Measurements from ENCODE around the gene SBF2. TPM values are rescaled to one million over a fixed set of nuclear protein-coding genes. Genes with fewer than 3 reads are reported as not detected.

Gene SBF2
- total RNA-seq, 2 experiments from 2014 or later = 6.6 to 6.9 TPM

DNA sequence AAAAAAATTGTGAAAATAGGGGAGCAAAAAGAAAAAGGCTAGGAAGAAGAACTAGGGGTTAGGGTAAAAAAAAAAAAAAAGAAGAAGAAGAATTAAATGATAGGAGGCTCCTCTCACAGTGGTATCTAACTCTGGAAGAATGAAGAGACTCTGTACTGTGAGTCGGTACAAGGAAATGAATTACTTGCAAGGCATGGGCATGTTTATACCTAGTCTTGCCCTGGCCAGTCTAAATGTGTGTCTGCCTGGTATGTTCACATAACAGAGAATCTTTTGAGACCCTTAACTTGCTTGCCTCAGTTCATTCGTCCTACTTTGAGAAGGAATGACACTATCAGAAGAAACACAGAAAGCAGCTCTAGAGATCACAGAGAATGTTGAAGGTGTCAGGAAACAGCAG lies 470.6 kb downstream of the SBF2 start:
- POLR2A ChIA-PET = no interaction called here
- CTCF ChIA-PET = interaction anchor here (0.6 kb wide), 1 partner anchor 581 kb away, joined by 4 read pairs; no protein-coding TSS in a partner anchor

DNA sequence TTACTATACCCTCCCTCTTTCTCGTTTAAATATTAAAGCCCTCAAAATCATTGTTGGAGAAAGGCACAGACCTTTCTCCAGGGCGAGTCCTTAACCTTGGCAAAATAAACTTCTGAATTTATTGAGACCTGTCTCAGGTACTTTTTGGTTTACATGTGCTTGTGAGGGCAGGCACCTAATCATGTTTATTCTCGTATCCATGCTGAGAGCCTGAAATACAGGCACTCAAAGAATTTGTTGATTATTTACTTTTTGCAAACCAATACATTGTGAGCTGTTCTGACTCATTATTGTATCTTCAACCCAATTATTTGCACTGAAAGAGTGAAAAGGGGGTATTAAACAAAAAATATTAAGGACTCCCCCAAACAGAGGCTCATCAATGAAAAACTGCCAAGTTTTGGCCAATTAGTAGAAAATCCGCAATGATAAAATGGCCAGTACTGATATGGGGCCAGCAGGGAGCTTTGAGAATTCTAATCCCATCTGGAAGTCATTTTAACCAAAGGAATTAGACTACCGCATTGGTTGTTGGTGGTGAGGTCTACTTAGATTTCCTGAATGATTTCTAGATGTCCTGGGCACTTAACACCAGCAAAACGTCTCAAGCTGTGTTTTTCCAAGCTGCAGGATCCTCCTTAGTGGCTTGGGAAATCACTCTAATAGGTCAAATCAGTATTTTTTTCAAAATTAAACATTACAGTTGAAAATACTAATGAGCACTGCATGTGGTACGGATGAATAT lies 472.8 kb downstream of the SBF2 start:
- CTCF ChIA-PET = no interaction called here
- POLR2A ChIA-PET = no interaction called here

DNA sequence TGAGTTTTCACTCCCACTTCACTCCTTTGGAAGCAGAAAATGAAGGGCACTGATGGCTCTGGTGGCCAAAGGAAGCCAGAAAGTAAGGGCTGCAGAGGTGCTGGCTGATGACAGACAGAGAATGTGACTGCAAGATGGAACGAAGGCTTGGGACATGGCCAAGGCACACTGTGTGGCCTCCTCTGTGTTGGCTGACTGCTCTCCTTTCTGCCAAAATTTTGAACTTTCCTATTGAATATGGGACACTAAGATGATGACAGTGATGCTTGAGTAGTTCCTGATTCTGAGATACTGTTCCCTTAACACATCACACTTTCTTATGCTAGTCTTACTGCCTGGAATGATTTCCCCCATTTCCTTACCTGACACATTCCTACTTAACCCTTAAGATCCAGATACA lies 473.8 kb downstream of the SBF2 start:
- ChIA-PET CTCF (no interaction called here), POLR2A (no interaction called here)

DNA sequence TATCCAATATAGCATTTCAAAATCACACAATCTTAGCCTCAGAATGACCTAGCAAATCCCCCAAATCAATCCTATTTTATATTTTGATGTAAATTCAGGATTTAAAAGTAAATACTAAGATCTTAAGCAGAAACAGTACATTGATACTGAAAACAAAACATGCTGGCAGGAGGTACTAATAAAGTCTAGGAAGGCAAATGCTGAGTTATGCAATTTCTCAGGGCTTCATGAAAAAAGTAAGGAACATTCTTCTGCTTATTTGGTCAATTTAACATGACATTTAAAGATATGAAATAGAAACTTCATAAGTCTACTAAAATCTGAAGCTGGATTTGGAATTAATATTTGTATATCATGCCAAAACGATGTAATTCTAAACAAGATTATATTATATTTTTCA lies 476.8 kb downstream of the SBF2 start:
- CTCF ChIA-PET = no interaction called here
- POLR2A ChIA-PET = no interaction called here

DNA sequence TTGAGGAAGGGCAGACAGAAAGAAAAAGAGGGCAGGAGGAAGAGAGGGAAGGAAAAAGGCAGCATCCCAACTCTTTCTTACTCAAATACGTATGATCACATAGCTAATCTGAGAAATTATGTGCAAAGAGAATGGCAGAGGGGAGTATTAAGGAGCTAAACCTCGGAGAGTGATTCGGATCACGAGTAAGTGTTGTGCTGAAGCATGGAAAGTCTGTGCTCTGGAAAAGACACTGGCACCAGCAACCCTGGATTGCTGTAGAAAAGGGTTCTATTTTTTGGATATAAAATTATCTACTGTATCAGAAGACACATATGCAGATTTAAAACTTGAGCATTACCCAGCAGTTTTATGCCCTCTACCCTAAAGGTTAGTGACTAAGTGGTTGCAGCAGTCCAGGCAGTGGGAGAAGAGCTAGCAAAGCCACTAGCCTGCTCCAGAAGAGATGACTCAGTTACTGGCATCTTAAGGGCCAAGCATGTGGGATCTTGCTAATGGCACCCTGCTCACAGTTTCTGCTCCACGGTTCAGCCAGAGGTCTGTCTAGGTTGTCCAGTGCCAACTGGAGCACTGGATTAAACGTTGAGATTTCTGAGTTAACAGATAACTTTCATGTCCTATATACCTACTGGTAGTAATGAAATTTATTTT lies 478.4 kb downstream of the SBF2 start:
- POLR2A ChIA-PET = interaction anchor here (0.6 kb wide), 1 partner anchor 1221 kb away, joined by 11 read pairs; no protein-coding TSS in a partner anchor
- CTCF ChIA-PET = interaction anchor here (0.7 kb wide), 1 partner anchor 15 kb away, joined by 3 read pairs; no protein-coding TSS in a partner anchor

DNA sequence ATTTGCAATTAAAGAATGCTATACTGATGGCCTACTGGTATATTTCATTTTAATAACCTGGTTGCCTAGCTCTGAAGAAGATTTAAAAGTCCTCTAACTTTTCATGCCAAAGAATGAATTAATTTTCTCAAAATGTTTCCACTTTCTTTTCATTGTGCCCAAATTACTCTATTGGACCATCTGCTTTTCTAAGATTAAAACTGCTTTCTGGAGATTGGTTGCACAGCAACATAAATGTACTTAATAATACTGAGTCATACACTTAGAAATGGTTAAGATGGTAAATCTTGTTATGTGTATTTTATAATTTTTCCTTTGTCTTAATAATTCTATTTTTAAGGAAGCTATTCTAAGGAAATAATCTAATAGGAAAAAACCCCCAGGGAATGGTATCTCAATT lies 479.9 kb downstream of the SBF2 start:
- CTCF ChIA-PET = no interaction called here
- POLR2A ChIA-PET = no interaction called here

DNA sequence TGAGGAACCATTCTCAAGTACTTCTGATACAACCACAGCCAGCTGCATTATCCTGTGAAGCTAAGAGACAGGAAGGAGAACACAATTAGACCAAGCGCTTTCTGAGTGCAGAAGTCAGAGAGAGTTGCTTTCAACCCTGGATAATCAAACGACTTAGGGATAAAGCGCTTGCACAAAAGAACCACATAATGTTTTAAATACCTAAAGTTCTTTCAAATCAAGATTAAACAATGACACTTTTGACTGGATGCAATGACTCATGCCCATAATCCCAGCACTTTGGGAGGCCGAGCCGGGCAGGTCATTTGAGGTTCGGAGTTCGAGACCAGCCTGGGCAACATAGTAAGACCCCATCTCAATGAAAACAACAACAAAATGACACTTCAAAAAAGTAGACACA lies 485.1 kb downstream of the SBF2 start:
- ChIA-PET CTCF (no interaction called here), POLR2A (no interaction called here)

DNA sequence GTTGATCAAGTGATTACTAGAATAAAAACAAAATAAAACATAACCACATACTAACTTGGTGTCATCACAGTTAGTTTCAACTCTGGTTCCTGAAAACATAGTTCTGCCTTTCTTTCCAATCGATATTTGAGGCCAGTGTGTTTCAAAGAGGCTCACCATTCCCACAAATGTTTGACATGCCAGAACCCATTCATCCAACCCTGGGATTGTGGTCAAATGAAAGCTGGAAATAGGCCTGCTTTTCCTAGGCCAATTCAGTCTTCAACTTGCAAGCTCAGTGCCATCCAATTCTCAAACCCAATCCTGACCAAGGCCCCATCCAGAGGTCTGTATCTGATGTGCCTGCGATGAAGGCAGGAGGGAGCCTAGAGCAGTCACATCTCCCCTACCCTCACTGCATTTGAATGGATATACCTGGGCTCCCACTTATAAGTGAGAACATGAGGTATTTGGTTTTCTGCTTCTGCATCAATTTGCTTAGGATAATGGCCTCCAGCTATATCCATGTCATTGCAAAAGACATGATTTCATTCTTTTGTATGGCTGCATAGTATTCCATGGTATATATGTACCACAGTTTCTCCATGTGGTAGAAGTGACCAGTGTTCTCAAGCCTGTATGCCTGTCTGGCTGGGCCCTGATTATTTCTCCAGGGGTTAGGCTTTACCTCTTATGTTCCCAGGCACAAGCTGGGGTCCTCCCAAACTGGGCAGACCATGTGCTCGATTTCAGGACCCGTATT lies 486.9 kb downstream of the SBF2 start:
- CTCF ChIA-PET = interaction anchor here (1.7 kb wide), 1 partner anchor 176 kb away, joined by 3 read pairs; no protein-coding TSS in a partner anchor

DNA sequence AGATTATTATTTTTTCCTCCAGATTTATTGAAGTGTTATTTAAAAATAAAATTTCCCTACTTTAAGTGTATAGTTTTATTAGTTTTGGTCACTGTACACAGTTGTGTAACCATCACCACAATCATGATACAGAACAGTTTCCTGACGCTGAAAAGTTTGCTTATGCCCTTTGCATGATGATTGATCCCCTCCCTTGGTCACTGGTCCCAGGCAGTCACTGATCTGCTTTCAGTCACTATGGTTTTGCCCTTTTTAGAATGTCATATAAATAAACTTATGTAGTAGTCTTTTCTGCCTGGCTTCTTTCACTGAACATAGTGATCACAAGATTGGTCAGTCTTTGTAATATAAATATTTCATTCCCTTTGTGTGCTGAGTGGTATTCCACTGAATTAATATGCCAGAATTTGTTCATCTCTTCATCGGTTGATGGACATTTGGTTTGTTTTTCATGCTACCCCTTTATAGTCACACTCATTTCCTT lies 489.6 kb downstream of the SBF2 start:
- CTCF ChIA-PET = no interaction called here
- POLR2A ChIA-PET = no interaction called here

More for the DNA sequence above, 486.9 kb downstream of the SBF2 start:
- POLR2A ChIA-PET = no interaction called here

DNA sequence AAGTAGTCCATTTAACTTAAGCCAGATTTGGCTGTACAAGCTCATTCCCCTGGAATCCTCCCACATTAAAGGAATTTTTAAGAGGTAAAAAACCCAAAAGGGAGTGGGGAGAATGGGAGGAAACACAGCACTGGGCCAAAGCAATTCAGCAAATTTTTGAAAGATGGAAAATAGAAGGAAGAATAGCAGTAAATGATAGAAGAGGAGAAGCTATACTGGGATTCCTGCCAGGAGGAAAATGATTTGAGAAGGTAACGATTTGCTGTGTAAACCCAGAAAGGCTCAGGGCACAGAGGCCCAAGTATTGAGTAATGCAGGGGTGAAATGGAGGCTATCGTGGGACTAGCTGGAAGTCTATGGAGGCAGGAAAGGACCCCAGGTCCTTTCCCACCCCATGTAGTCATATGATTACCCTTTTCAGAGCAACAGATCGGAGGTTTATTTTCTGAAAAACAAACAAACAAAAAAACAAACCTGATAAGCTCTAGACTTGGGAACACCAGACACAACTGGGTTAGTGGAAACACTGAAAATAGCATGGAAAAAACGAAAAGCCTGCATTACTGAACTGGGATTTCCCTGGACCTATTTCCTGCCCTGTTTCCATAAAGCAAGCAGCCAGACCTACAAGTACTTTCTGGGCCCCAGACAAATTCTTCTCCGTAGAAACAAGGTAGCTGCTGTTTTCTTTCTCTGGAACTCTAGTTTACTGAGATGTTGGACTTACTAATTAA lies 490.2 kb downstream of the SBF2 start:
- CTCF ChIA-PET = interaction anchor here (0.5 kb wide), 1 partner anchor 269 kb away, joined by 3 read pairs; no protein-coding TSS in a partner anchor
- POLR2A ChIA-PET = interaction anchor here (0.6 kb wide), 1 partner anchor 419 kb away, joined by 3 read pairs; no protein-coding TSS in a partner anchor

DNA sequence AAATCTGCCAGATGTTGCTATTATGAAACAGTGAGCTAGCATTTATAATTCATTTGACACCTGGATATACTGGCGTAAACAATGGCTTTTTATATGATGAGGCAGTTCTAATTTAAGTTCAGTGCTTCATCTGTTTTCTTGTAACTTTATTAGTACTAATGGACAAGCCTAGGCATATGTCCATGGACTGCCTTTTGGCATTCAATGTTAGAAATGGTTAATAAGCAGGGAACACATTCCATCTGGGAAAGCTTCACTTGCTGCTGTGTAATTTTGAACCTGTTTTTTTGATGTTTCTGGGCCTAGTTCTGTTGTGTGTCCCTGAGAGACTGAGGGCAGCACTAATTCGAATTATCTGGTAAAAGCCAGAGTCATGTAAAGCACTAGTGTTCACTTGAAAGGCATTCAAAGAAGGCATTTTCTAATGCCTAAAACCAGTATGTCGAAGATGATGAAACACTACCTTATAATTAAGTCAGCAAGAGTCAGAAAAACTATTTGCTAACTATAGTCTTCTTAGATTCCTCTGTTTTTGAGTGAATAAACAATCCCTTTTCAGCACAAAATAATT lies 491.6 kb downstream of the SBF2 start:
- POLR2A ChIA-PET = no interaction called here

DNA sequence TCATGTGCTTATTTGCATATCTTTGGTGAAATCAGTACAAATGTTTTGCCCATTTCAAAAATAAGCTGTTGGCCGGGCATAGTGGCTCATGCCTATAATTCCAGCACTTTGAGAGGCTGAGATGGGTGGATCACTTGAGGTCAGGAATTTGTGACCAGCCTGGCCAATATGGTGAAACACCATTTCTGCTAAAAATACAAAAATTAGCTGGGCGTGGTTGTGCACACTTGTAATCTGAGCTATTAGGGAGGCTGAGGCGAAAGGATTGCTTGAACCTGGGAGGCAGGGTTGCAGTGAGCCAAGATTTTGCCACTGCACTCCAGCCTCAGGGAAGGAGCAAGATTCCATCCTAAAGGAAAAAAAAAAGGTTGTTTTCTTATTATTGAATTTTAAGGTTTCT lies 494.1 kb downstream of the SBF2 start:
- ChIA-PET CTCF (no interaction called here), POLR2A (no interaction called here)

More for the DNA sequence above, 491.6 kb downstream of the SBF2 start:
- CTCF ChIA-PET = no interaction called here

DNA sequence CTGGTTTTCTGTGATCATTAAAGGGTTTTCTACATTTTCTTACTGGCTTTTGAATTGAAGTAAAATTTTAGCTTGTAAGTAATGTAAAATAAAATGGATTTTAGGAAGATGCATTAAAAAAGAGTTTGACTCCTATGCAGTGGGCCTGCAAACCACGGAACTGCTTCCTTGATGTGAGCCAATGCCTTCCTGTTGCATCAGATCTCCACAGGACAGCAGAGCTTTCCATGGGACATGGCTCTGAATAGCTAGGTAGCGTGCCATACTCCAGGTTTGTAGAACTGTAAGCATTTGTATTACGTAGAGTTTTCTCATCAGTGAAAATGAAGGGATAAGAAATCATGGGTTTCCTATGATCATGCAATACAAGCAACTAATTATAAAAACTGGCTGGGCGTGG lies 496.7 kb downstream of the SBF2 start:
- CTCF ChIA-PET = no interaction called here

DNA sequence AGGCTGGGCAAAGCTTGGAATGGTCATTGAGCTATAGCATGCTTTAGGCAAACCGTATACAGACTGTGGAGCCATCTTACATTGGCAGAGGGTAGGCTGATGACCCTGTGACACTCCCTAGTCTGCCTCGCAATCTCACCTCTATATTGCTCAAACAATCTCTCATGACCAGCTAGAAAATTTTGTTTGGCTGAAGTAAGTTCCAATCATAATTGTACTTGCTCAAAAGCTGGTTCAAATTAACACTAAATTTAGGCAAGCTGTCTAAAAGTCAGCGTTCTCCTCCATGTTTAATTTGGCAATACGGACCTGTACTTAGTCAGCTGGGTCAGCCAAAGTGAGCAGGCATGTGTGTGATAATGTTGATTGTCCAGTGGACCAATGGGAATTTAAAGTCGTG lies 497.2 kb downstream of the SBF2 start:
- CTCF ChIA-PET = no interaction called here

More for the DNA sequence above, 496.7 kb downstream of the SBF2 start:
- POLR2A ChIA-PET = no interaction called here

DNA sequence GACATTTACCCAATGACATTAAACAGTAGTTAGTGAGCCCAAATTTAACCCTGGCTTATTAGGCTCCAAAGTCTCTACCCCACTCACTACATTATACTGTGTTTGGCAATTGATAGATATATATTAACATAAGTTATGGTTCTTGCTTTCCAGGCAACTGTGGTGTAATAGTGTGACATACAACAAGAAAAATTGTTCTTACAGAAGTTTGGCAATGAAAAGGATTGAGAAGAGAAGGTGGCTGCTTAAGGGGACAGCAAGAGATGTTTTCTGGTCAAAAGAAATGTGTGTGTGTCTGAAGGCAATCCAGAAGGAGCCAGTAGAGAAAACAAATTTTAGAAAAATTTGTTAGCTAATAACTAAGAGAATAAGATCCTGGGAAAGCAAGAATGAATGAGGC lies 497.8 kb downstream of the SBF2 start:
- ChIA-PET POLR2A (no interaction called here), CTCF (no interaction called here)

More for the DNA sequence above, 497.2 kb downstream of the SBF2 start:
- POLR2A ChIA-PET = no interaction called here

DNA sequence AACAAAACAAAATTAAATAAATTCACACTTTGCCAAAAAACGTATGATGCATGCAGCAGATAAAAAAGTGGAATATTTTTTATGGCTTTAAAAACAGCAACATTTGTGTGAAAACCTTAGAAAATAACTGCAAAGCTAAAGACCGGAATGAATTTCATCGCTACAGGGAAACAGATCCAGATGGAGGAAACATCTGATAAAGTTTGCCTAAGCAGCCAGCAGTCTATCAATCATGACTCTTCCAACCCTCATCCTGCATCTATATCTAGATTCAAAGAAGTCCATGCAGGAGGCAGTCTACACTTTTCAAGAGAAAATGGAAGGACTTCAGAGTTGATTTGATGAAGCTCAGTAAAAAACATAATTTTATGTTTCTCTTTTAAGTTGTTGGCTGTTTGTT lies 503.3 kb downstream of the SBF2 start:
- ChIA-PET POLR2A (no interaction called here), CTCF (no interaction called here)

DNA sequence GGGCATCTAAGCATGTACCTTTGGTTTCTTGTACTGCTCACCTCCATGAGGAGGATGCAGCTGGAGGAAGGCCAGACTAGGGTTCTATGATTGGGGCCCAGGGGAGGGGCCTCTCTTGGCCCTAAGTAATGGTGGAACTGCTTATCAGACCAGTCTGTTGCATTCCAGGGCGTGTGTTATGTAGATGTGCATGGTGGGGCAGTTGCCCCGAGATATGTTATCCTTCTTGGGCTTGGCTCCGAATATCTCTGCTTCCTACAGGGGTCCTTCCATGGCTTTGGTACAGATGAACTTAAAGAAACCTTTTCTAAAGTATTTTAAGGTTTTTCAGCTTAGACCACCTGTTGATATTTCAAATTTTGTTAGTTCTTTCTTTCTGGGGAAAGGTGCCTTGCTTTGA lies 504.1 kb downstream of the SBF2 start:
- ChIA-PET POLR2A (no interaction called here), CTCF (no interaction called here)

DNA sequence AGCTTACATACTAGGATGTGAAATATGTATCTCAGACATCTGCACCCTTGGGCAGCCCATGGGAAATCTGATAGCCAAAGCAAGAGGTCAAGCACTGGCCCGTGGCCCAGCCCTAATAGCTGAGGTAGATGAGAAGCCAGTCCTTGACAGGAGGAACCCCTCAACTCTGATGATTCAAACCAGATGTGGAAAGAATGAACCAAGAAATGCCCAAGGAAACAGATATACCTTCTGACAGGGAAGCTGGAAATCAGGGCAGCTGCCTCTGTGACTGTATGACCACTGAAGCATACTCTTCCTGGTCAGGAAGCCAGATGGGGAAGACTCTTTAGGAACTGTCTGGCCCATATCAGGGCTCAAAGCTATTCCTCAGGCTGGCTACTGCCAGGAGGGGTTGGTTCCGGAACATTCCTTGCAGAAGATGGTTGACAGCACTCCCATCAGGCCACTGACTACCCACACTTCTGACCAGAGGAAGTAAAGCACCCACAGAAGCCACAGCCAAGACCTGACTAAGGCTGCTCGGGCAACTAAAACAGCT lies 506.0 kb downstream of the SBF2 start:
- CTCF ChIA-PET = interaction anchor here (0.7 kb wide), 1 partner anchor 12 kb away, joined by 3 read pairs; no protein-coding TSS in a partner anchor
- POLR2A ChIA-PET = no interaction called here

DNA sequence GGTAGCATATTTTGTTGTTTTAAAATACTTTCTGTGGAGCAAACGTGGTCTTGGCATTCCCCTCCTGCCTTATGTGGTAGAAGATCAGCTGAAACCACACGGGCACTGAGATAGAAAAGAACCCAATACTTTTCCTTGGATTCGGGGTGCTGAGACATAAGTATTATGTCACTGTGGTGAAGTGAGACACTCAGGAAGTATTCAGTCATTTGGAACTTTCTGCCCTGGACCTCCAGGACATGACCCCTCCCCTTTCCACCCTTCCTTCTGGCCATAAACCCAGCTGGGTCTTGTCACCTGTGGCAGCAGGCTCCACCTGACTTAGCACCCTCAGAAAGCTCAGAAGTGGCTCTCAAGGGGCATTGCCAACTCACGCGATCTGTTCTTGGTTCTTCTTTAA lies 506.8 kb downstream of the SBF2 start:
- ChIA-PET CTCF (no interaction called here), POLR2A (no interaction called here)

All from activated CD8-positive, alpha-beta memory T cell treated with anti-CD3 and anti-CD28 coated beads for 36 hours (primary cell).